ENCODE data around the gene FAM90A1.
"Not testable (repeated sequence)": the region's sequence is repeated elsewhere in the genome, so short reads cannot be mapped to it uniquely, and the experiment has no call there.

FAM90A1 gene

GRCh38 chr12:8233300-8233855 lies 6.0 kb upstream of the FAM90A1 start:
- DNase-seq, result not testable (repeated sequence)

- peak; percentile 71 for DNase-seq
These were observed 4.5 kb upstream of the FAM90A1 start for GRCh38 chr12:8231666-8232608.

GRCh38 chr12:8231049-8231448 lies 3.6 kb upstream of the FAM90A1 start:
- not testable (repeated sequence) for DNase-seq

- not testable (repeated sequence) for DNase-seq
These were observed 2.1 kb upstream of the FAM90A1 start for GRCh38 chr12:8229486-8229885.

- DNase-seq, result not testable (repeated sequence)
These were observed 1.2 kb upstream of the FAM90A1 start for GRCh38 chr12:8228607-8229006.

GRCh38 chr12:8227732-8228077 lies 287 bp upstream of the FAM90A1 start:
- not testable (repeated sequence) for DNase-seq

- DNase-seq, result no peak
These were observed 1.1 kb downstream of the FAM90A1 start for GRCh38 chr12:8226355-8226754.

- DNase-seq, result not testable (repeated sequence)
These were observed 2.6 kb downstream of the FAM90A1 start for GRCh38 chr12:8224782-8225181.

- not testable (repeated sequence) for DNase-seq
These were observed 3.8 kb downstream of the FAM90A1 start for GRCh38 chr12:8223646-8224045.

- DNase-seq, result not testable (repeated sequence)
These were observed 5.1 kb downstream of the FAM90A1 start for GRCh38 chr12:8222303-8222702.

GRCh38 chr12:8221844-8222243 lies 5.6 kb downstream of the FAM90A1 start:
- not testable (repeated sequence) for DNase-seq

- not testable (repeated sequence) for DNase-seq
These were observed 6.0 kb downstream of the FAM90A1 start for GRCh38 chr12:8221375-8221774.

- not testable (repeated sequence) for DNase-seq
These were observed 8.6 kb downstream of the FAM90A1 start for GRCh38 chr12:8218711-8219382.

GRCh38 chr12:8197685-8198308 lies 29.6 kb downstream of the FAM90A1 start:
- not testable (repeated sequence) for DNase-seq

GRCh38 chr12:8188088-8188487 lies 39.3 kb downstream of the FAM90A1 start:
- not testable (repeated sequence) for DNase-seq

- DNase-seq, result not testable (repeated sequence)
These were observed 43.2 kb downstream of the FAM90A1 start for GRCh38 chr12:8184206-8184605.

GRCh38 chr12:8183346-8183745 lies 44.1 kb downstream of the FAM90A1 start:
- DNase-seq, result not testable (repeated sequence)

- DNase-seq, result not testable (repeated sequence)
These were observed 44.5 kb downstream of the FAM90A1 start for GRCh38 chr12:8182923-8183322.

- not testable (repeated sequence) for DNase-seq
These were observed 46.1 kb downstream of the FAM90A1 start for GRCh38 chr12:8181271-8181670.

GRCh38 chr12:8179989-8180585 lies 47.3 kb downstream of the FAM90A1 start:
- DNase-seq, result peak; percentile 72

- DNase-seq, result not testable (repeated sequence)
These were observed 54.5 kb downstream of the FAM90A1 start for GRCh38 chr12:8172911-8173310.
